K562 (cell line): Measurements from ENCODE around the gene TSKS. TPM values are rescaled to one million over a fixed set of nuclear protein-coding genes. Genes with fewer than 3 reads are reported as not detected.
A peak's percentile ranks its signal among the peaks of the same experiment; 100 is the strongest.

ENCODE experiments used
- ATAC-seq: fragments of 200-7000 bp; cut with Tn5 transposase; 3 replicates; pipeline ENCODE4 v1.9.1; 2020; ENCODE audit warnings: moderate library complexity
- BruUV-seq: library from RNA; stranded (reverse); fragments of 400-500 nt; replicated peaks from 2 replicates; lab custom pipeline; 2021; lab: Mats Ljungman, UMichigan
- CTCF ChIA-PET: fragments of 300-600 bp; formaldehyde crosslinking; extraction: SDS; loops from one replicate; lab custom pipeline; 2021; ENCODE audit warnings: low intra/inter-chr PET ratio; lab: Yijun Ruan, JAX
- POLR2A ChIA-PET: fragments of 300-600, 350-650 bp; sonication (Branson Sonifier 250); formaldehyde crosslinking; extraction: SDS; loops from one replicate; lab custom pipeline; 2021; ENCODE audit warnings: antibody characterized with exemption, inconsistent platforms; lab: Yijun Ruan, JAX
- DNase-seq, 4 experiments: peaks; one replicate each; pipeline versions ENCODE4 v3.0.0 to v3.0.0-alpha.2; 2011 to 2018; ENCODE audit warnings: low spot score in 3 of 4, mixed read lengths in 3 of 4; ENCODE audit errors: extremely low read depth in 1 of 4
- FAIRE-seq: peaks from 2 replicates; lab custom pipeline; 2011; peaks lifted over from hg19 to GRCh38; lab: Jason Lieb, UNC
- H2AFZ ChIP-seq: 2 replicates; pipeline ENCODE4 v1.6.0; 2011; ENCODE audit warnings: low read depth, low read length, control low read depth, inconsistent platforms
- H3K27ac ChIP-seq: fragments of 200-600 bp; 3 replicates; pipeline ENCODE4 v1.8.0; 2011; ENCODE audit warnings: low read depth, mild to moderate bottlenecking, control low read depth, inconsistent platforms, low read length, moderate library complexity, mixed read lengths; ENCODE audit errors: extremely low read depth
- H3K27me3 ChIP-seq, 2 experiments: fragments of 300-600 bp in 1 of 2; 2 replicates in 1 of 2; 3 replicates in 1 of 2; pipeline versions ENCODE4 v1.6.0 to v1.8.0; 2011; ENCODE audit warnings: inconsistent platforms in 2 of 2, low read length in 2 of 2, mild to moderate bottlenecking in 1 of 2, mixed read lengths in 1 of 2, moderate library complexity in 1 of 2; ENCODE audit not compliant: control insufficient read depth in 2 of 2, insufficient read depth in 2 of 2
- H3K36me3 ChIP-seq: fragments of 300-600 bp; 3 replicates; pipeline ENCODE4 v1.8.0; 2011; ENCODE audit warnings: mild to moderate bottlenecking, low read length, inconsistent platforms; ENCODE audit not compliant: control insufficient read depth, insufficient read depth
- H3K4me1 ChIP-seq, 2 experiments: fragments of 200-600 bp in 1 of 2; replicated peaks in 1 of 2; 2 replicates in 1 of 2; 3 replicates in 1 of 2; pipeline versions ENCODE4 v1.5.1 to v1.8.0; 2011; ENCODE audit warnings: inconsistent platforms in 2 of 2, low read length in 2 of 2, mild to moderate bottlenecking in 1 of 2, mixed read lengths in 1 of 2, moderate library complexity in 1 of 2; ENCODE audit not compliant: control insufficient read depth in 2 of 2, insufficient read depth in 2 of 2
- H3K4me2 ChIP-seq: 2 replicates; pipeline ENCODE4 v1.6.1; 2011; ENCODE audit warnings: low read length, control low read depth, inconsistent platforms, mixed read lengths; ENCODE audit not compliant: insufficient read depth
- H3K4me3 ChIP-seq: fragments of 200-600 bp; sonication (generic), shearing (Covaris generic); 2 replicates; pipeline ENCODE4 v1.5.1; 2016; ENCODE audit warnings: control low read depth, inconsistent platforms
- H3K79me2 ChIP-seq: fragments of 200-600 bp; 3 replicates; pipeline ENCODE4 v1.8.0; 2011; ENCODE audit warnings: low read length, inconsistent platforms; ENCODE audit not compliant: control insufficient read depth, insufficient read depth
- H3K9ac ChIP-seq, 2 experiments: 2 replicates each; pipeline versions ENCODE4 v1.6.0 to v1.6.1; 2011; ENCODE audit warnings: low read depth in 2 of 2, low read length in 2 of 2, control low read depth in 1 of 2, inconsistent platforms in 1 of 2, mild to moderate bottlenecking in 1 of 2, mixed read lengths in 1 of 2; ENCODE audit not compliant: insufficient read depth in 1 of 2
- H3K9me1 ChIP-seq: one replicate; pipeline ENCODE4 v1.6.0; 2011; ENCODE audit warnings: inconsistent platforms, mild to moderate bottlenecking, low read length, moderate library complexity; ENCODE audit not compliant: control insufficient read depth, insufficient read depth
- H3K9me3 ChIP-seq: replicated peaks from 2 replicates; pipeline ENCODE4 v1.5.1; 2011; ENCODE audit warnings: low read depth, low read length, inconsistent platforms; ENCODE audit not compliant: control insufficient read depth, insufficient read depth
- H4K20me1 ChIP-seq: replicated peaks from 2 replicates; pipeline ENCODE4 v1.6.1; 2011; ENCODE audit warnings: low read length, inconsistent platforms, mixed read lengths; ENCODE audit not compliant: control insufficient read depth, insufficient read depth
- EHMT2 ChIP-seq: fragments of 450-650 bp; IDR thresholded peaks from 2 replicates; pipeline ENCODE4 v1.6.1; 2018; ENCODE audit warnings: antibody characterized with exemption
- HDAC8 ChIP-seq: fragments of 450-650 bp; IDR thresholded peaks from 2 replicates; pipeline ENCODE4 v1.6.1; 2016; ENCODE audit warnings: mild to moderate bottlenecking, missing genetic modification characterization, moderate library complexity, missing compliant biosample characterization
- POLR2A ChIP-seq: fragments of 450-650 bp; conservative IDR thresholded peaks from 2 replicates; pipeline ENCODE4 v1.6.1; 2016
- POLR2AphosphoS5 ChIP-seq: IDR thresholded peaks from 2 replicates; pipeline ENCODE4 v1.6.1; 2011; ENCODE audit warnings: mild to moderate bottlenecking, low read depth, low read length, moderate library complexity; ENCODE audit not compliant: control insufficient read depth, insufficient read depth
- SIRT6 ChIP-seq: IDR thresholded peaks from one replicate; pipeline ENCODE4 v1.6.1; 2012; ENCODE audit warnings: low read depth, mild to moderate bottlenecking, control low read depth, inconsistent platforms, low read length, moderate library complexity
- SMARCA4 ChIP-seq: fragments of 450-650 bp; IDR thresholded peaks from 2 replicates; pipeline ENCODE4 v1.6.1; 2016
- SUPT5H ChIP-seq: fragments of 450-650 bp; IDR thresholded peaks from 2 replicates; pipeline ENCODE4 v1.6.1; 2016
- TBL1XR1 ChIP-seq, 2 experiments: IDR thresholded peaks; 2 replicates each; pipeline ENCODE4 v1.6.1; 2012; ENCODE audit warnings: improper control_type of control experiment in 2 of 2, low read length in 2 of 2, mild to moderate bottlenecking in 1 of 2
- ZBTB33 ChIP-seq: sonication (generic); formaldehyde crosslinking; IDR thresholded peaks from 2 replicates; pipeline ENCODE4 v1.8.1; 2023; ENCODE audit warnings: mild to moderate bottlenecking, missing genetic modification reagents
- ZNF12 ChIP-seq: sonication (generic); formaldehyde crosslinking; IDR thresholded peaks from 2 replicates; pipeline ENCODE4 v1.4.0; 2020; ENCODE audit warnings: mild to moderate bottlenecking, missing genetic modification reagents
- ZNF124 ChIP-seq: sonication (generic); formaldehyde crosslinking; IDR thresholded peaks from 2 replicates; pipeline ENCODE4 v1.8.1; 2022; ENCODE audit warnings: missing genetic modification reagents
- ZNF431 ChIP-seq: sonication (generic); formaldehyde crosslinking; IDR thresholded peaks from 2 replicates; pipeline ENCODE4 v1.8.0; 2022; ENCODE audit warnings: mild to moderate bottlenecking, missing genetic modification reagents
- ZNF780A ChIP-seq: fragments of 250-450 bp; sonication (Bioruptor Pico); IDR thresholded peaks from 2 replicates; pipeline ENCODE4 v1.5.0; 2021; ENCODE audit warnings: mild to moderate bottlenecking
- WGBS: fragments of 100-300 bp; shearing (Covaris generic); methylation state at CpG from one replicate; pipeline ENCODE4 v1.1.6; 2016; ENCODE audit warnings: low coverage, mixed read lengths; ENCODE audit not compliant: insufficient coverage; ENCODE audit errors: missing lambda C conversion rate; 5-methylcytosine and 5-hydroxymethylcytosine counted together
- in situ Hi-C: fragments of 300-500 bp; cut with MboI; formaldehyde crosslinking; loops from 4 replicates; pipeline ENCODE4 v1.15.0; 2018; ENCODE audit warnings: inconsistent platforms, mixed read lengths
- intact Hi-C: fragments of 100-400 bp; cut with micrococcal nuclease; formaldehyde crosslinking; loops from 2 replicates; pipeline ENCODE4 v1.14.2; 2022
- polyA plus RNA-seq, 8 experiments: library from polyadenylated mRNA; depleted of rRNA in 4 of 8; stranded (reverse) in 5 of 8; unstranded in 3 of 8; fragments of >200 nt; fragmentation: Nextera tagmentation in 2 of 8; fragmentation: Illumina TruSeq in 1 of 8; extraction: Ambion mirVana in 2 of 8; extraction: Trizol in 1 of 8; gene quantifications; 2 replicates each; pipeline versions ENCODE4 v1.2.1 to v1.2.3, GENCODE V29; 2011 to 2014; ENCODE audit warnings: inconsistent platforms in 1 of 8, missing spikeins in 1 of 8
- total RNA-seq, 7 experiments: library from RNA; depleted of rRNA in 6 of 7; stranded (reverse); fragments of >200 nt in 6 of 7; fragmentation: Illumina TruSeq in 2 of 7; extraction: Trizol in 2 of 7; gene quantifications; 2 replicates each; pipeline versions ENCODE4 v1.2.1 to v1.2.3, GENCODE V29; 2011 to 2021; ENCODE audit warnings: low replicate concordance in 1 of 7

The TSKS gene
- total and polyA plus RNA-seq, 9 of the 15 experiments (the other 6 are each of a cell fraction or from before 2014, with no cell fraction given), result 0.14 to 4.5 (median 0.80) TPM

- no peaks in the 10 kb centered on the region for H3K79me2 ChIP-seq
- DNase-seq (no peak), ATAC-seq (no peak), FAIRE-seq (no peak)
- H3K4me3 ChIP-seq, result no peak within 1 kb of the TSS
- no peaks in the 10 kb centered on the region for H3K9me3 ChIP-seq
- CTCF ChIA-PET, result no interaction called here
- H3K36me3 ChIP-seq, result peaks cover 36% of the 10 kb centered on the region; the same call in 2 of the 3 replicates
- no TSS peak for BruUV-seq
- no peak within 1 kb of the TSS for H2AFZ ChIP-seq
- no peak within 1 kb of the TSS for H3K27ac ChIP-seq
- no peak within 1 kb of the TSS for H3K9ac ChIP-seq
- peaks cover 0 to 54% of the 10 kb centered on the region in 2 experiments; a peak in 2 of 5 replicates for H3K4me1 ChIP-seq
- TF ChIP-seq SUPT5H, result 0 out of 2 replicates have a peak, but pooled peaks have one; percentile 44
- TF ChIP-seq ZNF431, result no peak
- TF ChIP-seq ZNF780A (CRISPR knock-in tag), result no peak
- no peak for TF ChIP-seq EHMT2
- no peak for TF ChIP-seq SMARCA4
- TF ChIP-seq POLR2AphosphoS5, result peak; percentile 27; the same call in 1 of the 2 replicates
- TF ChIP-seq ZNF124 (CRISPR knock-in tag), result no peak
- 0 out of 2 replicates have a peak, but pooled peaks have one; percentile 26 for TF ChIP-seq POLR2A
- no peak for TF ChIP-seq ZNF12 (CRISPR knock-in tag)
- TF ChIP-seq ZBTB33 (CRISPR knock-in tag), result peak; percentile 47; the same call in 1 of the 2 replicates
- no peak for TF ChIP-seq HDAC8 (tag)
- no peak for TF ChIP-seq TBL1XR1 (IDR thresholded peaks at IDR 0.05; ENCODE audit: low read length in 2 of 2)
- peak; percentile 34 for TF ChIP-seq SIRT6
- no peaks in the 10 kb centered on the region for H3K27me3 ChIP-seq
- WGBS, result 83% methylated on average over 33 of the region's 38 CpGs
- POLR2A ChIA-PET, result no interaction called here
- no peaks in the 10 kb centered on the region for H3K9me1 ChIP-seq
- no peak within 1 kb of the TSS for H3K4me2 ChIP-seq
- no peaks in the 10 kb centered on the region for H4K20me1 ChIP-seq
- intact Hi-C loops (no loop called here), in situ Hi-C loops (no loop called here)
These were observed 72.4 kb downstream of the TSKS start, which contains the start of gene CPT1C for GRCh38 chr19:49690656-49691242. TSS of gene CPT1C (plus strand) at chr19:49691116. CDS start at chr19:49692253, 1,137 bp downstream.
